ENCODE data around the gene DGKZ. TPM values are rescaled to one million over a fixed set of nuclear protein-coding genes. Genes with fewer than 3 reads are reported as not detected.
"Not testable (repeated sequence)": the region's sequence is repeated elsewhere in the genome, so short reads cannot be mapped to it uniquely, and the experiment has no call there.

Gene DGKZ
- total and polyA plus RNA-seq, 2 donors (not counting 3 experiments of a cell fraction or from before 2014, with no cell fraction given): 88.8 to 127 TPM

- no peak overlapping the region for H3K4me3 ChIP-seq (replicated peaks in 1 of 3; ENCODE audit: insufficient read depth in 1 of 3, low read depth in 1 of 3, low read length in 3 of 3)
- H3K9me1 ChIP-seq (replicated peaks; ENCODE audit: control insufficient read depth, extremely low read depth, insufficient read depth, low read length): no peaks in the 10 kb centered on the region
- DNase-seq (ENCODE audit: low read depth, low spot score): no peak
- H2AFZ ChIP-seq (ENCODE audit: low read depth, low read length): no peak overlapping the region
- H3K4me2 ChIP-seq (ENCODE audit: insufficient read depth, low read length): no peak overlapping the region
- TF ChIP-seq POLR2AphosphoS5 (IDR thresholded peaks at IDR 0.05; ENCODE audit: insufficient read depth, low read depth, low read length): no peak
- TF ChIP-seq MYC (IDR thresholded peaks at IDR 0.05; ENCODE audit: low read depth, low read length): no peak
- no peak for TF ChIP-seq EZH2 (IDR thresholded peaks at IDR 0.05; ENCODE audit: borderline replicate concordance, low read depth, low read length, severe bottlenecking)
- no peak for TF ChIP-seq POLR2A (IDR thresholded peaks at IDR 0.05; ENCODE audit: low read depth, low read length)
- TF ChIP-seq GATA2 (IDR thresholded peaks at IDR 0.05; ENCODE audit: insufficient read depth, insufficient read length, low read depth, low read length): no peak
- no peak for TF ChIP-seq CTCF (IDR thresholded peaks at IDR 0.05; ENCODE audit: extremely low read depth in 1 of 2, insufficient read depth in 1 of 2, low read depth in 1 of 2, low read length in 2 of 2)
- TF ChIP-seq JUN (IDR thresholded peaks at IDR 0.05; ENCODE audit: borderline replicate concordance, insufficient read depth, insufficient read length, low read depth): no peak
- no peak for TF ChIP-seq FOS (IDR thresholded peaks at IDR 0.05; ENCODE audit: borderline replicate concordance, insufficient read depth, low read length)
- TF ChIP-seq MAX (IDR thresholded peaks at IDR 0.05; ENCODE audit: insufficient read depth, insufficient read length): no peak
- no peaks in the 10 kb centered on the region for H3K27me3 ChIP-seq (ENCODE audit: control insufficient read depth in 2 of 2, insufficient read depth in 2 of 2, low read length in 2 of 2)
- no TSS peak for BruUV-seq (replicated peaks)
- intact Hi-C loops (cut with micrococcal nuclease) (no loop called here), dilution Hi-C loops (cut with MboI; ENCODE audit: extremely low pct_ligation_motif_present, low sequenced_read_pairs) (no loop called here)
- H3K79me2 ChIP-seq (ENCODE audit: control insufficient read depth, insufficient read depth, low read length): no peaks in the 10 kb centered on the region
- no peak for FAIRE-seq
- ChIA-PET CTCF (interaction anchor here (0.9 to 2.0 kb wide), 3 partner anchors 10 to 27 kb away, joined by 4 to 6 read pairs (median 5); no protein-coding TSS in a partner anchor), POLR2A (no interaction called here)
- H3K9me3 ChIP-seq (replicated peaks; ENCODE audit: control insufficient read depth, insufficient read depth, low read length): no peaks in the 10 kb centered on the region
- H4K20me1 ChIP-seq (replicated peaks; ENCODE audit: control insufficient read depth, extremely low read depth, insufficient read depth, low read length): no peaks in the 10 kb centered on the region
- no peak overlapping the region for H3K27ac ChIP-seq (ENCODE audit: insufficient read depth, low read depth, low read length)
- H3K9ac ChIP-seq (replicated peaks; ENCODE audit: extremely low read depth, insufficient read depth, low read length): no peak overlapping the region
- peaks cover 11% of the 10 kb centered on the region for H3K4me1 ChIP-seq (ENCODE audit: control insufficient read depth, extremely low read depth, insufficient read depth, low read length)
- peaks cover 3 to 31% of the 10 kb centered on the region in 2 experiments for H3K36me3 ChIP-seq (ENCODE audit: control insufficient read depth in 2 of 2, extremely low read depth in 1 of 2, insufficient read depth in 2 of 2, low read length in 2 of 2)
These were observed 31.7 kb downstream of the DGKZ start for GRCh38 chr11:46378811-46379481.

GRCh38 chr11:46379482-46380293 lies 32.4 kb downstream of the DGKZ start:
- ChIA-PET POLR2A (interaction anchor here (1.4 kb wide), 1 partner anchor 10 kb away, joined by 5 read pairs; no protein-coding TSS in a partner anchor), CTCF (interaction anchor here (1.3 to 2.2 kb wide), 2 partner anchors 12 to 28 kb away, joined by 3 to 9 read pairs; no protein-coding TSS in a partner anchor)
- Histone ChIP-seq H3K4me1 (ENCODE audit: control insufficient read depth, extremely low read depth, insufficient read depth, low read length) (peaks cover 11% of the 10 kb centered on the region), H3K36me3 (ENCODE audit: control insufficient read depth in 2 of 2, extremely low read depth in 1 of 2, insufficient read depth in 2 of 2, low read length in 2 of 2) (peaks cover 3 to 26% of the 10 kb centered on the region in 2 experiments)
- H3K9ac ChIP-seq (replicated peaks; ENCODE audit: extremely low read depth, insufficient read depth, low read length); FAIRE-seq; H4K20me1 ChIP-seq (replicated peaks; ENCODE audit: control insufficient read depth, extremely low read depth, insufficient read depth, low read length); H3K9me1 ChIP-seq (replicated peaks; ENCODE audit: control insufficient read depth, extremely low read depth, insufficient read depth, low read length); DNase-seq (ENCODE audit: low read depth, low spot score); H3K27me3 ChIP-seq (ENCODE audit: control insufficient read depth in 2 of 2, insufficient read depth in 2 of 2, low read length in 2 of 2); H3K79me2 ChIP-seq (ENCODE audit: control insufficient read depth, insufficient read depth, low read length); H2AFZ ChIP-seq (ENCODE audit: low read depth, low read length); H3K4me3 ChIP-seq (replicated peaks in 1 of 3; ENCODE audit: insufficient read depth in 1 of 3, low read depth in 1 of 3, low read length in 3 of 3); BruUV-seq (replicated peaks); H3K9me3 ChIP-seq (replicated peaks; ENCODE audit: control insufficient read depth, insufficient read depth, low read length); H3K27ac ChIP-seq (ENCODE audit: insufficient read depth, low read depth, low read length); H3K4me2 ChIP-seq (ENCODE audit: insufficient read depth, low read length); dilution Hi-C loops (cut with MboI; ENCODE audit: extremely low pct_ligation_motif_present, low sequenced_read_pairs): not testable (repeated sequence)
- intact Hi-C loops (cut with micrococcal nuclease): loop anchor here (2.0 kb wide), 1 partner anchor 237 kb away; the partner anchor contains the start of genes ATG13 and HARBI1
